Right renal pelvis (tissue), 4 donors: ENCODE results near the gene MAGI1. TPM values are rescaled to one million over a fixed set of nuclear protein-coding genes. Genes with fewer than 3 reads are reported as not detected.
"Not testable (repeated sequence)": the region's sequence is repeated elsewhere in the genome, so short reads cannot be mapped to it uniquely, and the experiment has no call there.

Experiments used
- DNase-seq, 4 donors: peaks; one replicate each; pipeline ENCODE4 v3.0.0-alpha.2; 2013; ENCODE audit warnings: low read depth in 4 of 4, low spot score in 3 of 4, missing footprints in 1 of 4
- polyA plus RNA-seq, 4 donors: library from polyadenylated mRNA; unstranded; fragments of 120-200 nt; gene quantifications; one replicate each; pipeline ENCODE4 v1.2.1, GENCODE V29; 2013; ENCODE audit not compliant: insufficient read length in 4 of 4

The MAGI1 gene
- polyA plus RNA-seq: 10 to 100 TPM; 25.8 to 32.9 (median 28.6) TPM

DNA sequence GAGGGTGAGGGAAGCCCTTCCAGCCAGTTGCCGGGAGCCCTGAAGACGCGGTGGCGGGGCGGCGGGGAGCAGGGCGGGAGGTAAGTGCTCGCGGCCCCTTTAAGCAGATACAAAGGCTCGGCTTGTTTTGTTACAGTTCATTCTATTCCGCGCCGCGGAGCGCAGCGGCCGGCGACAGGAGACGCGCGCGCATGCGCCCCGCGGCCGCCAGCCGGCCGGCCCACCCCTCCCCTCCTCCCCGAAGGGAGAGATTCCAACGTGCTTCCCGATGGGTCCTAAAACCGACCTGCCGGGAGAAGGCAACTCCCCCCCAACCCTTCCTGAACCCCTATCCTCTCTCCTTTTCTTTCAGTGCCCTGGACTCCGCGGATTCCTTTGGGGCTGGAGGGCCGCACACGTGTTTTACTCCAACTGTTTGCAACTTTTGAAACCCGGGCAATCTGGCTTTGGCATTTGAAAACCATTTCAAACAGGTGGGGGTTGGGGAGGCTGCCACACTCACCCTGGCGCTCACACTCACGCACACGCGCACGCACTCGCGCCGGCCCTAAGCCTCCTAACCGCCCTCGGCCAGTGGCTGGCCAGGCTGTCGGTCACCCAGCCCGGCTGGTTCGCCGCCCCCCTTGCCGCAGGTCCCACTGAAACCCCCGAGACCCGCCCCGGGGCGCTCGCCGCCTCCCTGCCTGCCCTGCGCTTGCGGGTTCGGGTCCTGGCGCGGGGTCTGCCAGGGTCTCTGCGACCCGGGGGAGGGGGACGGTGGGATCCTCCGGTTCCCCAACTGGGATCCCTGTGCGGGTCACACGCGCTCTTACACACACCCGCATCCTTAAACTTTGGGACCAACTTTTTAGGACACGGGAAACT, at the start of gene MAGI1:
MAGI1 (minus strand) TSS at position 193 of the 864 bp plus-strand sequence. CDS start 610 bp downstream, outside the sequence.
- peak; percentile 85 to 94 (median 92) for DNase-seq

- DNase-seq: no peak
These were observed 45.1 kb upstream of the MAGI1 start for GRCh38 chr3:66083784-66084213.

- peak in 1 of 4 donors; percentile 16 for DNase-seq
These were observed 44.5 kb upstream of the MAGI1 start for GRCh38 chr3:66083096-66083678.

DNA sequence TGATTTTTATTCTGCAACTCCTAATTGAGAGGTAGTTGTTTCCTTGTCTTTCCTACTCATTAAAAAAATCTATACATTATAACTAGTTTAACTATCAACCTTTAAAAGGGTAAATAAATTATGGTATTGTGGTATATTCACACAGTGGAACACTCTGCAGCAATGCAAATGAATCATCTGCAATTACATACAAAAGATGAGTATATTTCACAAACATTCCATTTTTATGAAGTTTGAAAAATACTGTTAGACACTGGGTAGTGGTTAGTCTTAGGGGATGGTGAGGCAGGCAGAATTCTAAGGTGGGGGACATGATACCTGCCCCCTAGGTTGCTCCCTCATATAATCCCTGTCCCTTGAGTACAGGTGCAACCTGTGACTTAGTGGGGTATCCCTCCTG, 44.0 kb upstream of the MAGI1 start:
- no peak for DNase-seq

- no peak for DNase-seq
These were observed 41.4 kb upstream of the MAGI1 start for GRCh38 chr3:66080167-66080566.

DNA sequence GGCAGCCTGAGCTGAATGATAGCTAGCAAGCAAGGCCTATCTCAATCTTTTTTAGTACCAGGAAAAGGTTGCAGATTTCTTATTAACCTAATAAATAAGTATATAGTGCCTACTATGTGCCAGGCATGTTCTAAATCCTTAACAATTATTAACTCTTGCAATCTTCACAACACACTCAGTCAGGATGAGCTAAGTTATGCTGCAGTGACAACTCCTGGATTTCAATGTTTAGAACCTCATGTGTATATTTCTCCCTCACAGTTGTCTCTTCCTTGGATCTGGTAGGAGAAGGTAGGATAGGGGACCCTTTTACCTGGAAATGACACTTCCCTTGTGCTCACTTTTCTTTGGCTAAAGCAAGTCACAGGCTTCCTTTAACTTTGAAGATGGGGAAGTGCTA, 39.3 kb upstream of the MAGI1 start:
- no peak for DNase-seq

- DNase-seq: peak in 1 of 4 donors; percentile 26
These were observed 38.2 kb upstream of the MAGI1 start for GRCh38 chr3:66076861-66077470.

GRCh38 chr3:66075281-66075680, 36.6 kb upstream of the MAGI1 start:
- DNase-seq: no peak

DNA sequence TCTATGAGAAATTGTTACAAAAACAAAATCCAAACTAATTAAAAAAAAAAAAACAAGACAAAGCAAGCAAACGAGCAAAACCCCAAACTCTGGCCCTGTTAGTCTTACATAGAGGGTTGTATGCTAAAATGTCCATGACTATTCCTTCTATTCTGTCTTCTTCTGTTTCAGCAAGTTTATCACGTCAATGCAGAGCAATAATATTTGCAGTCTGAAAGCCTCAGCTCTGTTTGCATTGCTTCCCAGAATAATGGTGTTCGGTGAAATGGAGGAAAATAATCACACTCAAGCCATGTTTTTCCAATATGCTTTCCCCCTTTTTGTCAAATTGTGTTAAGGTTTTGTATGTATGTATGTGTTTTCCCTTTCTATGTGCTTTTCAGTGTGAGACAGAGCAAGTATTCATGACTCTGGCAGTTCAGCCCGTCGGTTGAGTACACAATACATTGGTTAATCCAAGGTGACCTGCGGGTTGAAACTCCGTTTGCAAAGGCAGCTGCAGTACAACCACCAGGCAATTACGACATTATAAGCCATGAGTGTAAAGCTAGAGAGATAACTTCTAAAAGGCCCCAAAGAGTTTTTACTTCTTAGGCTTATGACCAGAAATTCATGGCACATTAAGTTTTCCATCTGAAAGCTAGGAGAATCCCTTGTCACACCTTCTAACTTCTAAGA, 34.9 kb upstream of the MAGI1 start:
- no peak for DNase-seq

- DNase-seq: no peak
These were observed 29.5 kb upstream of the MAGI1 start for GRCh38 chr3:66068255-66068654.

DNA sequence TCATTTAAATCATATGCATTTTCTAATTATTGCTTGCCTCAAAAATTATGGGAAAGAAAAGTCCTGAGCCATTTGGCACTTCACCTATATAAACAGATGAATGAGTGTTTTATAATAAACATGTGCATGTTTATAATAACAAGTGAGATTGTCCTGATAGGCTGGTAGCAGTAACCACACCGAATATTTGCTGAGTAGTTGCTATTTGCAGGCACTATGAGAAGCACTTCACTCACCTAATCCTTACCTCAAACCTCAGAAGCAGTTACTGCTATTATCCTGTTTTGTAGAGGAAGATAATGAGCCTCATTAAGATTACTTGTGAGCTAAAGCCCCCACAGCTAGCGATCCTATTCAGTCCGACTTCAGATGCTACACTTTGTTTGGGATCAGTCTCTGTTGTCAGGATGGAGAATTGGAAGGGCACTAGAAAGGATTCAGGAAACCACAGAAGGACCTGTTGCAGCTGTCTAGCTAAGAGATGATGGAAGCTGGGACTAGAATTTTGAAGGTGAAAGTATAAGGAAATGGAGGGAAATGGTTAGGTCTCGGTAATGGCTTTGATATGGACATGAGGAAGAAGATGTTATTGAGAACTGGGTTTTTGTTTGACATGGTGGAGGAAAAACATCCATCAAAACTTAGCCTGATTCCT, 28.4 kb upstream of the MAGI1 start:
- DNase-seq: no peak

GRCh38 chr3:66055289-66055688, 16.6 kb upstream of the MAGI1 start:
- no peak for DNase-seq

- no peak for DNase-seq
These were observed 14.9 kb upstream of the MAGI1 start for GRCh38 chr3:66053550-66054094.

DNA sequence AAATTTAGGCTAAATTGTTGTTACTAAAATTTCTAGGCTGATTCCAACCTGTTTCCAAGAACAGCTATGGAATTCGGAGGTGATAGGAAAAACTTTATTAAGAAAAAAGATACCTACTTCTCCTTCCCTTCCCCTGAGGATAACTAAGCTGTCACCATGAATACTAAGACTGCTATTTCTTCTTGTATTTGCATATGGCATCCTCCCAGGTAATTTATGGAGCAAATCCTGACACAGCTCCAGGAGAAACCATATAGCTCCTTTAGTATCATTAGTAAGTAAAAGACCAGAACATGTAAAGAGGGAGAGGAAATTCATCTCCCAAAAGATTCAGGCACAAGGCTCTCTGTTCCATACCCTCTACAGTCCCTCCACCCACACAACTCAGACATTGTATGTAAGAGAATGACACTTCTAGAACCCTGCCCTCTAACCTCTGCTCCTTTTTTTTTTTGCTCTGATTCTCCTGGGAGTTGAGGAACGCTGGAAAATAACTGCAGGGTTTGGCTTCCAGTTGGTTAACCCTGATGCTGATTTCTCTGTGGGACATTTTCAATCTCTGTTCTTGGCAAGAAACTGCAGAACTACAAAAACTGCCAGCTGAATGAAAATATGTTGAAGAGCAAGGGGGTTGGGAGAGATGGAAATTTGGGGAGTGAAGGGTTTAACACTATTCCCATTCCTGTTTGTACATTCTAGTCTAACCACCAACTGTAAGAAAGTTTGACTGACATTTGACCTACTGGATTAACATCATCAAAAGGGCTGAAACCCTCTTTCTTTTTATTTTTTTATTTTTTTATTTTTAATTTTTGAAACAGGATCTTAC, 14.2 kb upstream of the MAGI1 start:
- no peak for DNase-seq

GRCh38 chr3:66050821-66051220, 12.1 kb upstream of the MAGI1 start:
- DNase-seq: no peak

GRCh38 chr3:66048051-66048395, 9.3 kb upstream of the MAGI1 start:
- no peak for DNase-seq

DNA sequence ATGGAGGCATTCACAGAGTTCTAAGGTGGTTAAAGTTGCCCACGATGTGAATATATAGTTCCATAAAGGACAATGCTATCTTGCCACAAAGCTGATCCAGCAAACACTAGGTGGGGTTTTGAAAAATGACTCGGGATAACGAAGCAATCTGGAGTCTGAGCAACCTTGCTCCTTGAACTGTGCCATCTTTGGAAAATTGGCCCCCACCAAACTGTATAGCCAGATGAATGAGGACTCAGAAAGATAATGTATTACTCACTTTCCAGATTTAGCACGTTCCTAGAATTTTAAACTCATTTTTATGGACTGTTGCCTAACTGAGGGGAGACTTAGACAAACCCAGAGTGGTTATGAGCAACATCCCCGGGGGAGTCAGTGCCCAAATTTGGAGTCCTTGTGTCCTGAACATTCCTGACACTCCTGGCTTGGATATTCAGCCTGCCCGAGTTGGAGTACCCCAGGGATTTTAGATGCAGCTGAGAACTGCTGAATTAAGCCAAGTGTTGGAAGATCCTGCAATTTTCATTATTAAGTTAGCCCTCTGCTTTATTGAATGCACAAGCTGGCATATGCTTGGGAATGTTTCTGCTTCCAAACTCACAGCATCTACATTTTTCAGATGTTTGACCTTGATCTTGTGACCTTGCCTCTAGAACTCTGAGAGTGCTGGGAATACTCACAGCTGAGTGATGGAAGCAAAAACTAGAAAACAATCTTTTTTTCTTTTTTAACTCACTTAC, 8.8 kb upstream of the MAGI1 start:
- DNase-seq: no peak

DNA sequence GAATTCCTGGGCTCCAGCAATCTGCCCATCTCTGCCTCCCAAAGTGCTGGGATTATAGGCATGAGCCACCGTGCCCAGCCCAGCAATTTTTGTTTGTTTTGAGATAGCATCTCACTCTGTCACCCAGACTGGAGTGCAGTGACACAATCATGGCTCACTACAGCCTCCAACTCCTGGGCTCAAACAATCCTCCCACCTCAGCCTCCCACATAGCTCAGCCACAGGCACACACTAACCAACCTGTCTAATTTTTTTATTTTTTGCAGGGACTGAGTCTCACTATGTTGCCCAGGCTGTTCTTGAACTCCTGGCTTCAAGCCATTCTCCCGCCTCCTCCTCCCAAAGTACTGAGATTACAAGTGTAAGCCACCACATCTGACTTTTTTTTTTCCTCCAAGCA, 7.6 kb upstream of the MAGI1 start:
- not testable (repeated sequence) for DNase-seq

DNA sequence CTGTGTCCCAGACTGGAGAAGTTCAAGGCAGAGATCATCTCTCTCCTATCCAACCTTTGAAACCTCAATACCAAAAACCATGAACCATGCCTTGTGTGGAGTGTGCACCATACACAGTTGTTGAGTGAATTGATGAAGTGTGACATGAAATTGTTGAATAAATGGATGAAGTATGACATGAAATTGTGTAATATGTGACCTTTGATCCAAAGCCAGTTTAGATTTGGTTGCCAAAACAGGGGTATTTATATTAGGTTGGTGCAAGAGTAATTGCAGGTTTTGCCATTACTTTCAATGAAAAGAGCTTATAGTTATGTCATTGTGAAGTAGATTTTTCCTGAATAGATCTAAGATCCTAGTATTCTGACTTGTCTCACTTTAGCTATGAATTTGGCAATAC, 3.1 kb upstream of the MAGI1 start:
- no peak for DNase-seq
